WERI-Rb-1 (cell line): ENCODE results near the gene ZER1.

Source experiments
- DNase-seq: peaks from one replicate; pipeline ENCODE4 v3.0.0-alpha.2; 2020
- H3K27ac ChIP-seq: fragments of 250-450 bp; sonication (Bioruptor Pico); 2 replicates; pipeline ENCODE4 v1.5.1; 2020; ENCODE audit warnings: mild to moderate bottlenecking, moderate library complexity
- H3K27me3 ChIP-seq: fragments of 250-450 bp; sonication (Bioruptor Pico); 2 replicates; pipeline ENCODE4 v1.5.1; 2021; ENCODE audit warnings: mild to moderate bottlenecking, low read depth, moderate library complexity; ENCODE audit not compliant: insufficient read depth, severe bottlenecking
- H3K36me3 ChIP-seq: fragments of 250-450 bp; sonication (Bioruptor Pico); 2 replicates; pipeline ENCODE4 v1.5.1; 2020; ENCODE audit warnings: mild to moderate bottlenecking, moderate library complexity
- H3K4me3 ChIP-seq: 2 replicates; pipeline ENCODE4 v1.5.1; 2011; ENCODE audit warnings: low read depth, mild to moderate bottlenecking, control low read depth, low read length
- H3K9me3 ChIP-seq: fragments of 250-450 bp; sonication (Bioruptor Pico); 2 replicates; pipeline ENCODE4 v1.5.1; 2021; ENCODE audit warnings: mild to moderate bottlenecking, moderate library complexity; ENCODE audit not compliant: severe bottlenecking
- TF ChIP-seq, protein P1 (sequence below): IDR thresholded peaks from 2 replicates; pipeline ENCODE4 v1.5.1; 2011; ENCODE audit warnings: low read depth, mild to moderate bottlenecking, control low read depth, inconsistent platforms, low read length

Gene ZER1

GRCh38 chr9:128764361-128764760 lies 7.4 kb downstream of the ZER1 start:
- TF ChIP-seq, protein P1, sequence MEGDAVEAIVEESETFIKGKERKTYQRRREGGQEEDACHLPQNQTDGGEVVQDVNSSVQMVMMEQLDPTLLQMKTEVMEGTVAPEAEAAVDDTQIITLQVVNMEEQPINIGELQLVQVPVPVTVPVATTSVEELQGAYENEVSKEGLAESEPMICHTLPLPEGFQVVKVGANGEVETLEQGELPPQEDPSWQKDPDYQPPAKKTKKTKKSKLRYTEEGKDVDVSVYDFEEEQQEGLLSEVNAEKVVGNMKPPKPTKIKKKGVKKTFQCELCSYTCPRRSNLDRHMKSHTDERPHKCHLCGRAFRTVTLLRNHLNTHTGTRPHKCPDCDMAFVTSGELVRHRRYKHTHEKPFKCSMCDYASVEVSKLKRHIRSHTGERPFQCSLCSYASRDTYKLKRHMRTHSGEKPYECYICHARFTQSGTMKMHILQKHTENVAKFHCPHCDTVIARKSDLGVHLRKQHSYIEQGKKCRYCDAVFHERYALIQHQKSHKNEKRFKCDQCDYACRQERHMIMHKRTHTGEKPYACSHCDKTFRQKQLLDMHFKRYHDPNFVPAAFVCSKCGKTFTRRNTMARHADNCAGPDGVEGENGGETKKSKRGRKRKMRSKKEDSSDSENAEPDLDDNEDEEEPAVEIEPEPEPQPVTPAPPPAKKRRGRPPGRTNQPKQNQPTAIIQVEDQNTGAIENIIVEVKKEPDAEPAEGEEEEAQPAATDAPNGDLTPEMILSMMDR = peak; percentile 39; the same call in 1 of the 2 replicates
- H3K36me3 ChIP-seq = peaks cover 10% of the 10 kb centered on the region
- no peak overlapping the region for H3K4me3 ChIP-seq
- no peaks in the 10 kb centered on the region for H3K9me3 ChIP-seq
- DNase-seq = peak; percentile 34
- H3K27me3 ChIP-seq = no peaks in the 10 kb centered on the region
- H3K27ac ChIP-seq = no peak overlapping the region

DNA sequence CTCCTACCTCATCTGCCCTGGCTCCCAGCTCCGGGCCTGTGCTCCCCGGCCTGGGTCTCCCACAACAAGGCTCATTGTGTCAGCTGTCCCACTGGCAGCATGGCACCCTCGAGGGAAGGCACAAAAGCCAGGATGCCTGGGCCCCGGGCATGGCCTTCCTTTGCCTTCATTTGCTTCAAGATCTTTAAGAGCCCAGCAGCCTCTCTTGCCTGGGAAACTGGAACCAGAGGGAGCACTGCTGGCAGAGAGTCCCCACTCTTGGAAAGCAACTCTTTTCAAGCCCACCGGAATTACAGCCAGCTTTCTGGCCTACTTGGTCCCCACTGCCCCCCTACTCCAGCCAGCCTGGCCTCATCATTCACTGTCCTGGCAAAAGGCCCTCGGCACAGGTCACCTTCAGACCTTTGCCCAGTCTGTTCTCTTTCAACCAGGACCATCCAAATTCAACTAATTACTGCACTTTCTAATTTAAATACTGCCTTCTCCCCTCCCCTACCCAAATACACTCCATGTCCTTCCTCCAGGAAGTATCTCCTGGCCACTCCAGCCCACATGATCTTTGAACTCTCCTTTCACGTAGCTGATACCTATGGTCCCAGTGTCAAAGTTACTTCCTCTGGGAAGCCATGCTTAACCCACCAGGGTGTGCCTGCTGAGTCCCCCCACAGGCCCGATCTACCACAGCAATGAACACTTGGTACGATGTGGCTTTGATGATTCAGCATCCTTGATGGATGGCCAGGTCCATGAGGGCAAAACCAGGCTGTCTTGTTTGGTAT lies 8.9 kb downstream of the ZER1 start:
- Histone ChIP-seq H3K36me3 (peaks cover 7% of the 10 kb centered on the region; the same call in 1 of the 2 replicates), H3K27me3 (no peaks in the 10 kb centered on the region), H3K9me3 (no peaks in the 10 kb centered on the region), H3K27ac (no peak overlapping the region), H3K4me3 (no peak overlapping the region)
- DNase-seq = no peak
- TF ChIP-seq, protein P1 = no peak

- Histone ChIP-seq H3K9me3 (no peaks in the 10 kb centered on the region), H3K36me3 (peaks cover 10% of the 10 kb centered on the region), H3K4me3 (no peak overlapping the region), H3K27me3 (no peaks in the 10 kb centered on the region), H3K27ac (no peak overlapping the region)
- no peak for DNase-seq
- TF ChIP-seq, protein P1 = no peak
Observed at GRCh38 chr9:128757602-128758001, 14.1 kb downstream of the ZER1 start.

GRCh38 chr9:128753627-128754026 lies 18.1 kb downstream of the ZER1 start:
- Histone ChIP-seq H3K9me3 (no peaks in the 10 kb centered on the region), H3K36me3 (peaks cover 29% of the 10 kb centered on the region), H3K27ac (no peak overlapping the region), H3K4me3 (no peak overlapping the region), H3K27me3 (no peaks in the 10 kb centered on the region)
- TF ChIP-seq, protein P1 = no peak
- DNase-seq = no peak

GRCh38 chr9:128750926-128751595 lies 20.7 kb downstream of the ZER1 start:
- no peaks in the 10 kb centered on the region for H3K9me3 ChIP-seq
- no peak for DNase-seq
- peaks cover 29% of the 10 kb centered on the region for H3K36me3 ChIP-seq
- no peak overlapping the region for H3K27ac ChIP-seq
- H3K4me3 ChIP-seq = no peak overlapping the region
- H3K27me3 ChIP-seq = no peaks in the 10 kb centered on the region
- TF ChIP-seq, protein P1 = no peak
